HEK293 (cell line): ENCODE data around the gene OR2L5.

ENCODE experiments used
- CTCF ChIA-PET: fragments of 350-600 bp; formaldehyde crosslinking; extraction: SDS; loops from one replicate; lab custom pipeline; 2021; ENCODE audit warnings: antibody characterized with exemption; lab: Yijun Ruan, JAX
- POLR2A ChIA-PET: fragments of 300-600 bp; formaldehyde crosslinking; extraction: SDS; loops from one replicate; lab custom pipeline; 2020; ENCODE audit warnings: antibody characterized with exemption, inconsistent platforms; lab: Yijun Ruan, JAX
- H3K27ac ChIP-seq: fragments of 200-500 bp; sonication (Bioruptor generic); 2 replicates; pipeline ENCODE4 v1.5.1; 2014; ENCODE audit warnings: low read depth, low read length, control low read depth, inconsistent platforms; ENCODE audit errors: extremely low read depth
- H3K36me3 ChIP-seq, 2 experiments: fragments of 200-500 bp in 1 of 2; sonication (Bioruptor generic) in 1 of 2; 1 replicate in 1 of 2; 2 replicates in 1 of 2; pipeline ENCODE4 v1.5.1; 2014 to 2017; ENCODE audit warnings: inconsistent platforms in 2 of 2, low read length in 2 of 2; ENCODE audit not compliant: control insufficient read depth in 2 of 2, insufficient read depth in 1 of 2
- H3K4me1 ChIP-seq: fragments of 200-500 bp; sonication (Bioruptor generic); 2 replicates; pipeline ENCODE4 v1.5.1; 2014; ENCODE audit warnings: mild to moderate bottlenecking, low read length, inconsistent platforms; ENCODE audit not compliant: control insufficient read depth, insufficient read depth
- H3K4me3 ChIP-seq: 2 replicates; pipeline ENCODE4 v1.5.1; 2011; ENCODE audit warnings: low read depth, mild to moderate bottlenecking, control low read depth, low read length, moderate library complexity
- H3K9me3 ChIP-seq: fragments of 200-500 bp; sonication (Bioruptor generic); 2 replicates; pipeline ENCODE4 v1.5.1; 2014; ENCODE audit warnings: low read depth, low read length, inconsistent platforms; ENCODE audit not compliant: control insufficient read depth, insufficient read depth
- GLI4 ChIP-seq: fragments of 450-650 bp; formaldehyde crosslinking; IDR thresholded peaks from 2 replicates; pipeline ENCODE4 v1.5.1; 2016; ENCODE audit warnings: missing biosample characterization, missing genetic modification characterization
- HIC1 ChIP-seq: fragments of 450-650 bp; formaldehyde crosslinking; IDR thresholded peaks from 2 replicates; pipeline ENCODE4 v1.5.1; 2016; ENCODE audit warnings: missing biosample characterization, missing genetic modification characterization
- MEIS1 ChIP-seq: sonication (generic); formaldehyde crosslinking; IDR thresholded peaks from 2 replicates; pipeline ENCODE4 v1.8.1; 2022; ENCODE audit warnings: missing genetic modification reagents, mild to moderate bottlenecking, borderline replicate concordance
- PRDM1 ChIP-seq: fragments of 450-650 bp; formaldehyde crosslinking; IDR thresholded peaks from 2 replicates; pipeline ENCODE4; 2016; ENCODE audit warnings: missing biosample characterization, missing genetic modification characterization
- ZBTB48 ChIP-seq: fragments of 450-650 bp; formaldehyde crosslinking; IDR thresholded peaks from 2 replicates; pipeline ENCODE4 v1.5.1; 2016; ENCODE audit warnings: missing biosample characterization, missing genetic modification characterization
- ZFP69B ChIP-seq: fragments of 450-650 bp; formaldehyde crosslinking; IDR thresholded peaks from 2 replicates; pipeline ENCODE4 v1.5.1; 2016; ENCODE audit warnings: missing biosample characterization, missing genetic modification characterization
- ZNF132 ChIP-seq: fragments of 450-650 bp; formaldehyde crosslinking; IDR thresholded peaks from 2 replicates; pipeline ENCODE4 v1.5.1; 2017; ENCODE audit warnings: missing biosample characterization, missing genetic modification characterization, borderline replicate concordance
- ZNF24 ChIP-seq: fragments of 450-650 bp; formaldehyde crosslinking; IDR thresholded peaks from 2 replicates; pipeline ENCODE4 v1.5.1; 2016; ENCODE audit warnings: missing biosample characterization, missing genetic modification characterization
- ZNF280C ChIP-seq: fragments of 450-650 bp; formaldehyde crosslinking; IDR thresholded peaks from 2 replicates; pipeline ENCODE4 v1.5.1; 2016; ENCODE audit warnings: missing biosample characterization, missing genetic modification characterization
- ZNF354C ChIP-seq: fragments of 450-650 bp; formaldehyde crosslinking; IDR thresholded peaks from 2 replicates; pipeline ENCODE4 v1.5.1; 2016; ENCODE audit warnings: missing biosample characterization, missing genetic modification characterization, low read depth, borderline replicate concordance
- ZNF48 ChIP-seq: fragments of 450-650 bp; formaldehyde crosslinking; IDR thresholded peaks from 2 replicates; pipeline ENCODE4 v1.5.1; 2016; ENCODE audit warnings: missing biosample characterization, missing genetic modification characterization
- ZNF530 ChIP-seq: fragments of 450-650 bp; formaldehyde crosslinking; IDR thresholded peaks from 2 replicates; pipeline ENCODE4 v1.5.1; 2016; ENCODE audit warnings: low read depth, missing biosample characterization, missing genetic modification characterization
- ZNF658 ChIP-seq: fragments of 450-650 bp; formaldehyde crosslinking; IDR thresholded peaks from 2 replicates; pipeline ENCODE4; 2016; ENCODE audit warnings: missing biosample characterization, missing genetic modification characterization
- ZNF664 ChIP-seq: fragments of 450-650 bp; formaldehyde crosslinking; IDR thresholded peaks from 2 replicates; pipeline ENCODE4 v1.5.1; 2016; ENCODE audit warnings: missing biosample characterization, missing genetic modification characterization
- ZNF791 ChIP-seq: fragments of 450-650 bp; formaldehyde crosslinking; IDR thresholded peaks from 2 replicates; pipeline ENCODE4 v1.5.1; 2016; ENCODE audit warnings: missing biosample characterization, missing genetic modification characterization
- ZSCAN23 ChIP-seq: fragments of 450-650 bp; formaldehyde crosslinking; IDR thresholded peaks from 2 replicates; pipeline ENCODE4 v1.5.1; 2016; ENCODE audit warnings: missing biosample characterization, missing genetic modification characterization
- TF ChIP-seq, protein P1 (sequence below): fragments of 450-650 bp; formaldehyde crosslinking; IDR thresholded peaks from 2 replicates; pipeline ENCODE4 v1.5.1; 2016; ENCODE audit warnings: missing biosample characterization, missing genetic modification characterization
- TF ChIP-seq, protein P2 (sequence below): IDR thresholded peaks from 2 replicates; pipeline ENCODE4 v1.6.1; 2011; ENCODE audit warnings: mild to moderate bottlenecking, low read depth, low read length, borderline replicate concordance

The OR2L5 gene

DNA sequence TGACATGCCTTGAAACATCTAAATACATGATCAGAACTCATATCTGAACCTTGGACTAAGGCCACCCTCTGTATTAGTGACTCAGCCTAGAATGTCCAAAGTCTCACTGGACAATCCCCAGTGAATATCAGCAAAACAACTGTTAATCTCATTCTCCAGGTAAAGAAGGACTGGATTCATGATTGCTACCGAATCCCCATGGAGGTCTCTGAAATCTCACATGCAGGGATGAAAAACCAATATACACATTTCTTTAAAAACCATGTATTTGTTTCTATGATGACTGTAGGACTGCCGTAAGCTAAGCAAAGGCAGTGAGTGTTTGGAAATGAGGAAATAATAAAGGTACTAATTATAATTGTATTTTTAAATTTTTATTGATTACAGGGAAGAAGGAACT lies 33.1 kb downstream of the OR2L5 start, which contains the start of gene OR2L3:
OR2L3 (plus strand) TSS at position 301 of the 400 bp plus-strand sequence. CDS start 13,846 bp downstream, outside the sequence.
- ChIA-PET POLR2A (no interaction called here), CTCF (no interaction called here)
- Histone ChIP-seq H3K4me3 (no peak within 1 kb of the TSS), H3K27ac (no peak within 1 kb of the TSS), H3K36me3 (no peaks in the 10 kb centered on the region), H3K9me3 (no peaks in the 10 kb centered on the region), H3K4me1 (no peaks in the 10 kb centered on the region)
- TF ChIP-seq ZNF280C (tag by site-specific recombination), result no peak

- TF ChIP-seq MEIS1 (CRISPR knock-in tag) (no peak), HIC1 (tag by site-specific recombination) (no peak)
- Histone ChIP-seq H3K36me3 (no peaks in the 10 kb centered on the region), H3K9me3 (no peaks in the 10 kb centered on the region), H3K27ac (no peak overlapping the region), H3K4me3 (no peak overlapping the region), H3K4me1 (no peaks in the 10 kb centered on the region)
- ChIA-PET POLR2A (no interaction called here), CTCF (no interaction called here)
Measured at GRCh38 chr1:248047008-248047407, 33.5 kb downstream of the OR2L5 start.

GRCh38 chr1:248054671-248055070 lies 41.2 kb downstream of the OR2L5 start:
- ChIA-PET POLR2A (no interaction called here), CTCF (no interaction called here)
- no peak overlapping the region for H3K4me3 ChIP-seq
- TF ChIP-seq PRDM1 (tag by site-specific recombination) (no peak), ZFP69B (tag by site-specific recombination) (no peak), ZNF791 (tag by site-specific recombination) (no peak), ZNF530 (tag by site-specific recombination) (no peak), ZSCAN23 (tag by site-specific recombination) (no peak), ZNF48 (tag by site-specific recombination) (no peak), ZBTB48 (tag by site-specific recombination) (no peak), ZNF24 (tag by site-specific recombination) (no peak), ZNF658 (tag by site-specific recombination) (no peak), ZNF132 (tag by site-specific recombination) (no peak), GLI4 (tag by site-specific recombination) (no peak), ZNF354C (tag by site-specific recombination) (no peak), ZNF664 (tag by site-specific recombination) (no peak)
- TF ChIP-seq, protein P1, sequence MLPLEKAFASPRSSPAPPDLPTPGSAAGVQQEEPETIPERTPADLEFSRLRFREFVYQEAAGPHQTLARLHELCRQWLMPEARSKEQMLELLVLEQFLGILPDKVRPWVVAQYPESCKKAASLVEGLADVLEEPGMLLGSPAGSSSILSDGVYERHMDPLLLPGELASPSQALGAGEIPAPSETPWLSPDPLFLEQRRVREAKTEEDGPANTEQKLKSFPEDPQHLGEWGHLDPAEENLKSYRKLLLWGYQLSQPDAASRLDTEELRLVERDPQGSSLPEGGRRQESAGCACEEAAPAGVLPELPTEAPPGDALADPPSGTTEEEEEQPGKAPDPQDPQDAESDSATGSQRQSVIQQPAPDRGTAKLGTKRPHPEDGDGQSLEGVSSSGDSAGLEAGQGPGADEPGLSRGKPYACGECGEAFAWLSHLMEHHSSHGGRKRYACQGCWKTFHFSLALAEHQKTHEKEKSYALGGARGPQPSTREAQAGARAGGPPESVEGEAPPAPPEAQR (tag by site-specific recombination), result no peak
- TF ChIP-seq, protein P2, sequence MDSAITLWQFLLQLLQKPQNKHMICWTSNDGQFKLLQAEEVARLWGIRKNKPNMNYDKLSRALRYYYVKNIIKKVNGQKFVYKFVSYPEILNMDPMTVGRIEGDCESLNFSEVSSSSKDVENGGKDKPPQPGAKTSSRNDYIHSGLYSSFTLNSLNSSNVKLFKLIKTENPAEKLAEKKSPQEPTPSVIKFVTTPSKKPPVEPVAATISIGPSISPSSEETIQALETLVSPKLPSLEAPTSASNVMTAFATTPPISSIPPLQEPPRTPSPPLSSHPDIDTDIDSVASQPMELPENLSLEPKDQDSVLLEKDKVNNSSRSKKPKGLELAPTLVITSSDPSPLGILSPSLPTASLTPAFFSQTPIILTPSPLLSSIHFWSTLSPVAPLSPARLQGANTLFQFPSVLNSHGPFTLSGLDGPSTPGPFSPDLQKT, result no peak
- H3K36me3 ChIP-seq, result no peaks in the 10 kb centered on the region
- no peaks in the 10 kb centered on the region for H3K9me3 ChIP-seq
- no peaks in the 10 kb centered on the region for H3K4me1 ChIP-seq
- H3K27ac ChIP-seq, result no peak overlapping the region
